ENCODE measurements around the gene PRKN.
A peak's percentile ranks its signal among the peaks of the same experiment; 100 is the strongest.

Gene PRKN

DNA sequence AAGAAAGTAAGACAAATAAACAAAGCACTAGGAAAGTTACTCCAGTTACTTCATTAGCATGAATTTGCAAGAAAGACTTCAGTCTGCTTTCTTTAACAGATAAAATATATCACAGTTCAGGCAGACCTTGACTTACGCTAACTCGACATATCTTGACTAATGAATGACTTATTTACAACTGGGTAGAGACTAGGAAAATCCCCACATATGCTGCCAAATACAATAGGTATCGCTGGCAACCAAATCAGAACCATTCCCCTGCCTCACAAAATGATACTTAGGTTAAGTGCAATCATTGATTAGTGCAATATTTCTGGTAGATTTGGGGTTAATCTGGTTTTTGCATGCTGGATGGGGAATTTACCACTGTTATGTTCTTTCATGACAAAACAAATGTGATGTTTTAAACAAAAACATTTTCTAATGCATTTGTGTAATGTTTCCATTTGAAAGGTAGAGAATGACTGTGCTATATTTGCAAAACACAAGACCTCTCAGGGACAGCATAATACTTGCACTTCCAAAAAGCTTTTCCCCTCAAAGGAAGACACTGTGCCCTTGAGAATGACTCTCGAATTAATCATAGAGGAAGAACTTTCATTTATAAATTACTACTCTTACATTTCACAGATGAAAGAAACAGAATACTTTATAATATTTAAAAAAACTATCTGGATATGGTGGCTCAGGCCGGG lies 101.6 kb downstream of the PRKN start (continued):
- TF ChIP-seq ARNTL (CRISPR knock-in tag; IDR thresholded peaks at IDR 0.05; ENCODE audit: borderline replicate concordance, low read depth) = no peak
- TF ChIP-seq SNAI2 (CRISPR knock-in tag; IDR thresholded peaks at IDR 0.05) = no peak
- no peak for TF ChIP-seq ZNF565 (CRISPR knock-in tag; conservative IDR thresholded peaks at IDR 0.05; ENCODE audit: low read depth)
- TF ChIP-seq, protein P1, sequence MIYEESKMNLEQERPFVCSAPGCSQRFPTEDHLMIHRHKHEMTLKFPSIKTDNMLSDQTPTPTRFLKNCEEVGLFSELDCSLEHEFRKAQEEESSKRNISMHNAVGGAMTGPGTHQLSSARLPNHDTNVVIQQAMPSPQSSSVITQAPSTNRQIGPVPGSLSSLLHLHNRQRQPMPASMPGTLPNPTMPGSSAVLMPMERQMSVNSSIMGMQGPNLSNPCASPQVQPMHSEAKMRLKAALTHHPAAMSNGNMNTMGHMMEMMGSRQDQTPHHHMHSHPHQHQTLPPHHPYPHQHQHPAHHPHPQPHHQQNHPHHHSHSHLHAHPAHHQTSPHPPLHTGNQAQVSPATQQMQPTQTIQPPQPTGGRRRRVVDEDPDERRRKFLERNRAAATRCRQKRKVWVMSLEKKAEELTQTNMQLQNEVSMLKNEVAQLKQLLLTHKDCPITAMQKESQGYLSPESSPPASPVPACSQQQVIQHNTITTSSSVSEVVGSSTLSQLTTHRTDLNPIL (CRISPR knock-in tag; IDR thresholded peaks at IDR 0.05; ENCODE audit: low read depth) = no peak
- TF ChIP-seq, protein P2, sequence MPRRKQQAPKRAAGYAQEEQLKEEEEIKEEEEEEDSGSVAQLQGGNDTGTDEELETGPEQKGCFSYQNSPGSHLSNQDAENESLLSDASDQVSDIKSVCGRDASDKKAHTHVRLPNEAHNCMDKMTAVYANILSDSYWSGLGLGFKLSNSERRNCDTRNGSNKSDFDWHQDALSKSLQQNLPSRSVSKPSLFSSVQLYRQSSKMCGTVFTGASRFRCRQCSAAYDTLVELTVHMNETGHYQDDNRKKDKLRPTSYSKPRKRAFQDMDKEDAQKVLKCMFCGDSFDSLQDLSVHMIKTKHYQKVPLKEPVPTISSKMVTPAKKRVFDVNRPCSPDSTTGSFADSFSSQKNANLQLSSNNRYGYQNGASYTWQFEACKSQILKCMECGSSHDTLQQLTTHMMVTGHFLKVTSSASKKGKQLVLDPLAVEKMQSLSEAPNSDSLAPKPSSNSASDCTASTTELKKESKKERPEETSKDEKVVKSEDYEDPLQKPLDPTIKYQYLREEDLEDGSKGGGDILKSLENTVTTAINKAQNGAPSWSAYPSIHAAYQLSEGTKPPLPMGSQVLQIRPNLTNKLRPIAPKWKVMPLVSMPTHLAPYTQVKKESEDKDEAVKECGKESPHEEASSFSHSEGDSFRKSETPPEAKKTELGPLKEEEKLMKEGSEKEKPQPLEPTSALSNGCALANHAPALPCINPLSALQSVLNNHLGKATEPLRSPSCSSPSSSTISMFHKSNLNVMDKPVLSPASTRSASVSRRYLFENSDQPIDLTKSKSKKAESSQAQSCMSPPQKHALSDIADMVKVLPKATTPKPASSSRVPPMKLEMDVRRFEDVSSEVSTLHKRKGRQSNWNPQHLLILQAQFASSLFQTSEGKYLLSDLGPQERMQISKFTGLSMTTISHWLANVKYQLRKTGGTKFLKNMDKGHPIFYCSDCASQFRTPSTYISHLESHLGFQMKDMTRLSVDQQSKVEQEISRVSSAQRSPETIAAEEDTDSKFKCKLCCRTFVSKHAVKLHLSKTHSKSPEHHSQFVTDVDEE (CRISPR knock-in tag; IDR thresholded peaks at IDR 0.05) = no peak
- no peak for TF ChIP-seq ISL1 (CRISPR knock-in tag; IDR thresholded peaks at IDR 0.05)

DNA sequence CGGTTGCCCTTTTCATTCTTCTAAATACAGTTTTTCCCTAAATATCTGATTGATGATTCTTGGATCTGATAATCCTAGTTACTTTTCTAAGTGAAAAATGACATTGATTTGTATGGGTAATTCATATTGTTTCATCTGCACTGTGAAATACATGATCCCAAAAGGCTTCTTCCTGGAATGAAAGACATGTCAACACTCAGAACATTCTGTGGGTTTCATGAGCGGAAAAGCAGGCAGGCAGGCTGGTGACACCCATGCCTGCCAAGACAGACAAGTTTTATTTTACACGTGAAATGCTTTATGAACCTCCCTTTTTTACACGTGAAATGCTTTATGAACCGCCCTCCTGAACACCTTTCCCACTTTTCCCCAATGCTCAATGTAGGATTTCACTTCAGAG lies 105.0 kb downstream of the PRKN start:
- no peak for ATAC-seq
- TF ChIP-seq RARB (CRISPR knock-in tag; IDR thresholded peaks at IDR 0.05) (no peak), SNAI2 (CRISPR knock-in tag; IDR thresholded peaks at IDR 0.05) (no peak), ZNF70 (CRISPR knock-in tag; IDR thresholded peaks at IDR 0.05) (no peak), TCF4 (CRISPR knock-in tag; IDR thresholded peaks at IDR 0.05; ENCODE audit: borderline replicate concordance) (no peak), ZC3H10 (CRISPR knock-in tag; IDR thresholded peaks at IDR 0.05) (no peak), OSR1 (CRISPR knock-in tag; IDR thresholded peaks at IDR 0.05) (no peak), GLIS3 (CRISPR knock-in tag; IDR thresholded peaks at IDR 0.05) (no peak), TOX (CRISPR knock-in tag; IDR thresholded peaks at IDR 0.05; ENCODE audit: borderline replicate concordance) (no peak)
- TF ChIP-seq, protein P3, sequence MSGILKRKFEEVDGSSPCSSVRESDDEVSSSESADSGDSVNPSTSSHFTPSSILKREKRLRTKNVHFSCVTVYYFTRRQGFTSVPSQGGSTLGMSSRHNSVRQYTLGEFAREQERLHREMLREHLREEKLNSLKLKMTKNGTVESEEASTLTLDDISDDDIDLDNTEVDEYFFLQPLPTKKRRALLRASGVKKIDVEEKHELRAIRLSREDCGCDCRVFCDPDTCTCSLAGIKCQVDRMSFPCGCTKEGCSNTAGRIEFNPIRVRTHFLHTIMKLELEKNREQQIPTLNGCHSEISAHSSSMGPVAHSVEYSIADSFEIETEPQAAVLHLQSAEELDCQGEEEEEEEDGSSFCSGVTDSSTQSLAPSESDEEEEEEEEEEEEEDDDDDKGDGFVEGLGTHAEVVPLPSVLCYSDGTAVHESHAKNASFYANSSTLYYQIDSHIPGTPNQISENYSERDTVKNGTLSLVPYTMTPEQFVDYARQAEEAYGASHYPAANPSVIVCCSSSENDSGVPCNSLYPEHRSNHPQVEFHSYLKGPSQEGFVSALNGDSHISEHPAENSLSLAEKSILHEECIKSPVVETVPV (CRISPR knock-in tag; IDR thresholded peaks at IDR 0.05) = no peak
- TF ChIP-seq, protein P2 (CRISPR knock-in tag; IDR thresholded peaks at IDR 0.05) = no peak

DNA sequence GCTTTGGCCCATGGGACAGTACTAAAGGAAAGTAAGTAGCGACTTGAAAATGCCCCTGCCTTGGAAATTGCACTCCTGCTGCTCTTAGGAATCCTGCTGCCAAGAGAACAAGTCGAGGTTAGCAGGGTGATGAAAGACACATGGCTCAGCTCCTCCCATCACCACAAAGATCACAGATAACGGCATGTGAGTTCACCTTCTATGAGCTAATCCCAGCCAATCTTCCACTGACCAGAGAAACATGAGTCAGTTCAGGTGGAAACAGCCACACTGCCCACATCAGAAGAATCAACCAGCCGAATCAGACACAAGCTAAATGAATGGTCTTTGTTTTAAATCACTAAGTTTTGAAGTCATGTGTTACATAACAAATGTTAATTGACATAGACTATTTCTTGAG lies 106.3 kb downstream of the PRKN start:
- ATAC-seq = no peak
- TF ChIP-seq, protein P1 (CRISPR knock-in tag; IDR thresholded peaks at IDR 0.05; ENCODE audit: low read depth) = peak; percentile 67
- TF ChIP-seq TCF4 (CRISPR knock-in tag; IDR thresholded peaks at IDR 0.05; ENCODE audit: borderline replicate concordance) = 0 out of 2 replicates have a peak, but pooled peaks have one; percentile 39
- TF ChIP-seq ISL1 (CRISPR knock-in tag; IDR thresholded peaks at IDR 0.05) = peak; percentile 77
- TF ChIP-seq, protein P2 (CRISPR knock-in tag; IDR thresholded peaks at IDR 0.05) = peak; percentile 71; the same call in 1 of the 2 replicates
- TF ChIP-seq ARNTL (CRISPR knock-in tag; IDR thresholded peaks at IDR 0.05; ENCODE audit: borderline replicate concordance, low read depth) = no peak
- TF ChIP-seq ZFP3 (CRISPR knock-in tag; IDR thresholded peaks at IDR 0.05) = no peak
- TF ChIP-seq ZFP30 (CRISPR knock-in tag; IDR thresholded peaks at IDR 0.05) = no peak

Measured in SK-N-SH treated with all-trans-retinoic acid at 6 μM for 48 hours (cell line).